Stimulated activated CD8-positive, alpha-beta memory T cell treated with anti-CD3 and anti-CD28 coated beads, Interleukin-2, amount 100 ng/mL, for 48 hours (primary cell): ENCODE measurements around the gene CD164.
A peak's percentile ranks its signal among the peaks of the same experiment; 100 is the strongest.
"Not testable (repeated sequence)": the region's sequence is repeated elsewhere in the genome, so short reads cannot be mapped to it uniquely, and the experiment has no call there.

ENCODE experiments used
- DNase-seq, 2 donors: peaks; one replicate each; pipeline ENCODE4 v3.0.0-alpha.2; 2020; ENCODE audit warnings: low read depth in 2 of 2

Gene CD164

DNA sequence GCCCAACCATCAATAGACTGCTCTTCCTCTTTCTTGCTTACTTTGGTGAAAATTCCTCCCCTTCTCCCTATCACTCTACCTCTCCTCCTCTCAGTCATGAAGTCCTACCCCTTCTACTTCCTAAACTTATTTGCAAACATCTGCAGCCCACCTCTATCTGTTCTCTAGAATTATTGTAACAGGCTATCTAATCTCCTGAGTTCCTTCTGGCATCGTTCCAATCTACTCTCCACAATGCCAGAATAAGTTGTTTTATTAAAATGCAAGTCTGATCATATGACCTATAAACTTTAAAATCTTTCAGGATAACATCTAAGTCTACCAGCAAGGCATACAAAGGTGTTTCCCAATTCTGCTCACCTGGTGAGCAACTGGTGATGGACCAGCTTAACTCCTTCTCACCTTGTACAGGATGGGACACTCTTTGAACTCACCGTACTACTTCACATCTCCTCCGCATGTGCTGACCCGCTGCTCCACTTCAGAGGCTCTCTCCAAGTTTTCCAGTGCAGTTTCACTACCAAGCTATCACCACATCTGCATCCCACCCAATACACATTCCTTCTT lies 7.9 kb downstream of the CD164 start:
- no peak for DNase-seq

DNA sequence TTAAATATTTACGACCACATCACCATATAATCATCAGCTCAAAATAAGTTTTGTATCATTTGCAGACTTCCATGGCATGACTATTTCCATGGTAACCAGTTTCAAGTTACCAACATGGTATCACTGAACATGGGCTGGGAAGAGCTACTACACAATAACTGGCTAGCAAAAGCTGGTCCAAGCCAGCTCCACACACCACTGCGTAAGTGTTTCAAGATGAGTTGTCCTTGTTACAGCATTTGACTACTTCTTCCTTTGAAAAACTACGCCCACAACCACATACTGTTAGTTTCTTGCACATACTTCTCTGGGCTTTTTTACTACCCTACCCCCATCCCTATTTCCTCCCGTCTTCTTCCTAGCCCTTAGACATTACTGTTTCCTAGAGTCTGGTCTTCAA lies 8.5 kb downstream of the CD164 start:
- peak in 1 of 2 donors; percentile 24 for DNase-seq

DNA sequence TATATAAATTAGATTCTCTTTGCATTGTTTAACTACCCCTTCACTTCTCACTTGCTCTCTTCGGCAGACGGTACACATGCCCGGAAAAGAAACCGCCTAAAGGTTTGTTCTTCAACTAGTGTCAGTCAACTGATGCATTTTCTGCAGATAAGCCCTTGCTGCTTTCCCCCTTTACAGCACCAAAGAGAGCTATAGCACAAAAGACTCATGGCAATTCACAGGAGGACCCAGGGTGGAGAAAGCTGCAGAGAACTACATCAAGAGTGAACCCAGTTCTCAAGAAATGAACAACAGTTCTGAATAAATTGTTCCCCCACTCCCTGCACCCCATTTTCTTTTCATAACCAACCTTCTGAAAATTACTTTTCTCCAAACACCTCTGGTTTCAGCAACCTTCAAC lies 8.9 kb downstream of the CD164 start:
- no peak for DNase-seq

DNA sequence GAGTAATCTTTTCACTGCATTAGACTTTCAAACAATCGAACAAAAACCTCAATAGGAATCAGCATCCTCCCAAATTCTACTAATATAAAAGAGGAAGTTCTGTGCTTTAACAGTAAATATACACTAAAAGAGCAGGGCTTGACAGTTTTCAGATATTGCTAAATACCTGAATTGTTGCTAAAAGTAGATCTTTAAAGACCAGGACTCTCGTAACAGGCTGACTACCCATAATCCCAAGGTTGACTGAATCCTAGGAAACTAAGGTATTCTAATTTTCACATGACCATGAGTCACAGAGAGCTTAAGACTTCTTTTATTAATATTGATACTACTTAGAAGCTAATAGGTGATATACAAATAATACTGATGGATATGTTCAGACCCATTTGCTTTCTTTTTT lies 10.1 kb downstream of the CD164 start:
- DNase-seq: no peak

DNA sequence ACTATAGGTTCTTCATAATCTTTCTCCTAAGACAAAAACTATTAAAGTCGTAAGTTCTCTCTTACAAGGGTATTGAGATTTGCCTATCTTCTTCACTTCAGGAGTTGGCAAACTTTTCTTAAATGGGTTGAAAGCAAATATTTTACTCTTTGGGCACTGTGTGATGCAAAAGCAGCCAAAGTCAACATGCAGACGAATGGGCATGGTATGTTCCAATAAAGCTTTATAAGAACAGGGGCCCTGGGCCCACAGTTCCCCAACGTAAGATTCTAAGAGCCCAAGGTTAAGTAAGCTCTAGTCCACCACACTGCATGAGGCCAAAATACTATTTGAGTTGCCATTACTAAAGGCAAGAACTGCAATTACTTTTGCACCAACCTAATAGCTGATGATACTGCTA lies 11.5 kb downstream of the CD164 start:
- no peak for DNase-seq

DNA sequence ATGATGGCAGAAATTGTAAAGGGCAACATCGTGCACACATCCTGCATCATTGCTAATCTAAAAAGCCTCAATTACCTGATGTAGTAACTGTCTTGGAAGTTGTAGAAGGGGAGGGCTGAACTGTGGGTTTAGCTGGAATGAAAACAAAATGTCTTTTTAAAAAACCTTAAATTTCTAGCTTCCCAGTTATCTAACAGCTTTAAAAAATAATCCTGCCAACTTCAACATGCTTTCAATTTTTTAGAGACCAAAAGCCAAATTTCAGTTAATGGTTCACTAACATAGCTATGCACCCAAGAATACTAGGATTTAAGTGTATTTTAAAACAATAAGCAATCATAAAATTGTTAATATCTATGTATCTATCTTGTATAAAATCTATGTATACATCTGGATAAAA lies 11.9 kb downstream of the CD164 start:
- DNase-seq: no peak

DNA sequence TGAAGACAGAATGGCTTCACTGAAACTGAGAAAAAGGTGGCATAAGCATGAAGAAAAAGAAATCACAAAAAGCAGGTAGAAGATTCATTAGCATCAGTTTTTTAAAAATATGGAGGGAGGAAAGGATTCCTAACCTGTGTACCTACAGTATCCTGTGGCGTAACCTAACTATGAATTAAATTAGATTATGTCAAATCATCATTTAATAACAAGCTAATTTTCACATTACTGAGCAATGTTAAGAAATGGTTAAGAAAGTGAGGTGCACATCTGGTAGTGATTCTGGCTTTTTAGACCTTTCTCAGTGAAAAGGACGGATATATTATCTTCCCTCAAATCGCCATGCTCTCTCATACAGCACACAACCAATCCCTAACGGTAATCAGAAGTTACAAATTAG lies 12.5 kb downstream of the CD164 start:
- DNase-seq: no peak

DNA sequence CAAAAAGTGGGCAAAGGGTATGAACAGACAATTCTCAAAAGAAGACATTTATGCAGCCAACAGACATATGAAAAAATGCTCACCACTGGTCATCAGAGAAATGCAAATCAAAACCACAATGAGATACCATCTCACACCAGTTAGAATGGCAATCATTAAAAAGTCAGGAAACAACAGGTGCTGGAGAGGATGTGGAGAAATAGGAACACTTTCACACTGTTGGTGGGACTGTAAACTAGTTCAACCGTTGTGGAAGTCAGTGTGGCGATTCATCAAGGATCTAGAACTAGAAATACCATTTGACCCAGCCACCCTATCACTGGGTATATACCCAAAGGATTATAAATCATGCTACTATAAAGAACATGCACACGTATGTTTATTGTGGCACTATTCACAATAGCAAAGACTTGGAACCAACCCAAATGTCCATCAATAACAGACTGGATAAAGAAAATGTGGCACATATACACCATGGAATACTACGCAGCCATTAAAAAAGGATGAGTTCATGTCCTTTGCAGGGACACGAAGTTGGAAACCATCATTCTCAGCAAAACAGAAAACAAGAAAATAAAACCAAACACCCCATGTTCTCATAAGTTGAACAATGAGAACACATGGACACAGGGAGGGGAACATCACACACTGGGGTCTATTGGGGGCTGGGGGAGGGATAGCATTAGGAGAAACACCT lies 17.7 kb downstream of the CD164 start:
- not testable (repeated sequence) for DNase-seq

DNA sequence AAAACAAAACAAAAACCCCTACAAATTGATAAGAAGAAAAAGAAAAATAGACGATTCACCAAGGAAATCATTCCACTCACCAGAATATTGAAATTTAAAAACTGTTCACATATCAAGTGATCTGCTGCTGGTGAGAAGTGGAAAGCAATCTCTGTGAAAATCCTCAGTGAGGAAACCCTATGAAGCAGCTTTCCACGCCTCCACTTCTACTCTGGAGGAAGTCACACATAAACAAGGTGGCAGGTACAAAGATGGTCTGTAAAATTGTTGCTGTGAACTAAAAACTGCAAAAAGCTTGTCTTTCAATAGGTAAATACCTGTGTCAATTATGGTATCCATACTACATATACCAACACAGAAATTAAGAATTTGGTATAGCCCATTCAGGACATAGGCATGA lies 18.5 kb downstream of the CD164 start:
- DNase-seq: no peak

DNA sequence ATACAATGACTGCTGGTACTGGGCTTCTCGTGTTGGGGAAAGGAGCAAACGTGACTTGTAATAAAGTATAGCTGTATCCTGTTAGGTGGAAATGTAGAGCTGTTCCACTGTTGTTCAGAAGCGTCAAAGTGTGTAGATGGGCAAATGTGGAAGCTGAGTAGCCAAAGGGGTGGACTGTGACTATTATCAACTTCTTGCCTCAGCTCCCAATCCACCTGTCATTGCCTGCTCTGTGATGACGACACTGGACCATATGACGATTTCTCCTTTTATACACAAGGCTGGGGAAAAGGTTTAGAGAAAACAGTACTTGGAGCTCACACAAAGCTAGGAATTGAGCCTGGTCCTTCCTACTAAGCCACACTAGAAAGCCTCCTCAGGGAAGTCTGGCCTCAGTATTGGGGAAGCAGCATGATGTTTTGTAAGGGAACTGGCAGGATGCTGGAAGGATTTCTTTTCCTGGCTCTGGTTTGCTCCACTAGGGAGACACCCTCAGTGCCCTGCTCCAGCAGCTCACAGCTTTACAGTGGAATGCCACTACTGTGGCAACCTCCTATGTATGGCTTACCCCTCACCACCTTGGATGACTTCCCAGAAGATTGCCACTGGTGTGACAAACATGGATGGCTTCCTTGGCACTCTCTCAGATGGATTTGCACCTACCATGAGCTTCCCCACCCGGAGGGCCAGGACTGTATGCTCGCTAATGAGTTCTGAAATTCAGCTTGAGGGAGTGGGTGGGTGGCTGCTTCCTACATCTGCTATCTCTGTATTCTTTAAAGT lies 20.0 kb downstream of the CD164 start:
- DNase-seq: no peak

DNA sequence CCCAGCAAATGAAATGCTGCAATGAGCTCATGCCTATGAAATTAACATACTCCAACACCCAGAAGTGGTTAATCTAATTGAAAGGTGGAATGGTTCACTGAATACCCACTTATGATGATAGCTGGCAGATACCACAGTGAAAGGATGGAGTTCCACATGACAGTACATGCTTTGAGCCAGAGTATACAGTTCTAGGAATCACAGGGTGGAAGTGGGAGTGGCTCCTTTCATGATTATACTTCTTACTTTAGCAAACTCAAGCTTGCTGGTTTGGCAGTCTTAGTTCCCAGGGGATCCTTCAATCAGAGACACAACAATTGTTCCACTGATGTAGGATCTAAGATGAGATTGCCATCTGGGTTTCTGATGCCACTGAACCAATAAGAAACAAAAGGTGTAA lies 21.5 kb downstream of the CD164 start:
- no peak for DNase-seq

DNA sequence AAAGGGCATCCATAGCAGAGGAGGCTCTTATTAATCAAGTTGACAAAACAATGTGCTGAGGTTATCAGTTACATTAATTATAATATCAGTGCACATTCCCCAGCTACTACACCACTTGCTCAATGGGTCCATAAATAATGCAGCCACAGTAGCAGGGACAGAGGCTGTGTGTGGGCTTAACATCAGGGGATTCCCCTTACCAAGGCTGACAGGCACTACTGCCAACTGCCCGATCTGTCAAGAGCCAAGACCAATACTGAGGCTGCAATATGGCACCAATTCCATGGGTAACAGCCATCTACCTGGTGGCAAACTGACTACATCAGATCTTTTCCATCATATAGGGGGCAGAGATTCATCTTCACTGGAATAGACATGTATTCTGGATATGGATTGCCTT lies 22.0 kb downstream of the CD164 start:
- no peak for DNase-seq

DNA sequence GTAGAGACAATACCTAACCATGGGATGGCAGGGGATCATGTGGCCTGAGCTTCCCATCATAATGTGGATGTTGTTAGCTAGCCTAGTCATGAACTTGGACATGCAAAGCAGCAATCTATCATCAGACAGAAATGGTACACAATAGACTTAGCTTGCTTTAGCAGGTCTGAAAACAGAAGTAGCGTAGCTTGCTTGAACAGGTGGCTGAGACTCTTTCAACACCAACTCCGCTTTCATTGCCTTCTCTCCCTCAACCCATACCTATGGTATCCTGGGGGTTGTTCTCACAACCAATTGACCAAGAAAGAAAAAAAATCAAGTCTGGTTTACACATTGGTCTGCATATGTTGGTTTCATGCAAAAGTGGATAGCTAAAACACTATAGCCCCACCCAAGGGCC lies 23.0 kb downstream of the CD164 start:
- DNase-seq: no peak

DNA sequence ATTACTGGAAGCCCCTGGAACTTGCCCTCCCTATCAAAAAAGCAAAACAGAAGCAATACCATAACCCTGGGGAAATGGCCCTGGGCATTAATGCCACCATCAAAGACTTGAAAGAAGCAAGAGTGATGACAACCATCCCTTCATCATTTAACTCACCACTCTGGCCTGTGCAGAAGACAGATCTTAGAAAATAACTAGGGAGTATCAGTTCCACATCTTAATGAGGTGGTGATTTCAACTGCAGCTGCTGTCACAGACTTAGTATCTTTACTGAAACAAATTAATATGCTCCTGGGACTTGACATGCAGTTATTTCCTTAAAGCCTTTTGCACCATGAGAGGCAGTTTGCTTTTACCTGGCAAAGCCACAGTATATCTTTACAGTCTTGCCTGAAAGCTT lies 24.1 kb downstream of the CD164 start:
- DNase-seq: no peak

DNA sequence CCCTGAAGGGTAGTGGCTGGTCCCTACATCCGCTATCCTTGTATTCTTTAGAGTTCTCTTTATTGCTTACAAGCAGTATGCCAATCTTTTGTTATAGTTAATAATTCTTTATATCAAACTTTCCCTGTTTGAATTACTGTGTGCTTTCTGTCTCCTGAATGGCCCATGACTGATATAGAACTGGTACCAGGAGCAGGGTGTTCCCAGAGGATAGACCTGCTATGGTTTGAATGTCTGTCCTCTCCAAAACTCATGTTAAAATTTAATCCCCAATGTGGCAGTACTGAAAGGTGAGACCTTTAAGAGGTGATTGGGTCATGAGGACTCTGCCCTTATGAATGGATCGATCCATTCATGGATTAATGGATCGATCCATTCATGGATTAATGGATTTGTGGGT lies 26.0 kb downstream of the CD164 start:
- no peak for DNase-seq

DNA sequence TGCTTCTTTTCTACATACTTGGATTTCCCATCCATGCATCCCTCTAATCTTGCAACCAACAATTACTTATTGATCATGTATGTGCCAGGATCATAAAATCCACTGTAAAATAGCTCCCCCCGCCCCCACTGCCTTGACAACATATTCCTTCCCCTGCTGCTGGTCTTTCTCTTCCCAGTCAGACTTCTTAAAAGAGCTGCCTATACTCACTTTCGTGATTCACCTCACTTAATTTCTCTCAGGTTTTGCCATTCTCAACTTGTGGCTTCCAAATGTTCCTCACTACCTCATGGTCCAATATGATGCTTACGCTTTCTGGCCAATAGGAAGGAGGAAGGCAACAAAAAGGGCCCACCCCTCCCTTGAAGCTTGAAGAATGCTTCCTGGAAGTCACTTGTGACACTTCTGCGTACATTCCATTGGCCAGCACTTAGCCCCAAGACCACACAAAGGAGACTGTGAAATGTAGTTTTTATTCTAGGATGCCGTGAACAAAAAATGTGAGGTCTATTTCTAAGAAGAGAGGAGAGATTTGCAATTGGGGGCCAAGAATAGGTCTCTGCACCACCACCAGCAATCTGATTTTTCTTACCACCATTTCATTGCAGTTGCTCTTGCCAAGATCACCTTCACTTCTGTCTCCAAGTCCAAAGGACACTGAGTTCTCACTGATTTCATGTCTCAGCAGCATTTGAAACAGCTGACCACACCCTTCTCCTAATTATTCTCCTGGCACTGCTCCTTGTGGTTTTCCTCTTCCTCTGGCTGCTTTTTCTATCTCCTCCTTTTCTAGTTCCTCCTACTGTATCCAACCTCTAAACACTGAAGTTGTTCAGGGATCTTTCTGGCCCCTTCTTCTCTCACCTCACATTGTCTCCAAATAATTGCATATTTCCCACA lies 30.8 kb downstream of the CD164 start:
- DNase-seq: no peak

DNA sequence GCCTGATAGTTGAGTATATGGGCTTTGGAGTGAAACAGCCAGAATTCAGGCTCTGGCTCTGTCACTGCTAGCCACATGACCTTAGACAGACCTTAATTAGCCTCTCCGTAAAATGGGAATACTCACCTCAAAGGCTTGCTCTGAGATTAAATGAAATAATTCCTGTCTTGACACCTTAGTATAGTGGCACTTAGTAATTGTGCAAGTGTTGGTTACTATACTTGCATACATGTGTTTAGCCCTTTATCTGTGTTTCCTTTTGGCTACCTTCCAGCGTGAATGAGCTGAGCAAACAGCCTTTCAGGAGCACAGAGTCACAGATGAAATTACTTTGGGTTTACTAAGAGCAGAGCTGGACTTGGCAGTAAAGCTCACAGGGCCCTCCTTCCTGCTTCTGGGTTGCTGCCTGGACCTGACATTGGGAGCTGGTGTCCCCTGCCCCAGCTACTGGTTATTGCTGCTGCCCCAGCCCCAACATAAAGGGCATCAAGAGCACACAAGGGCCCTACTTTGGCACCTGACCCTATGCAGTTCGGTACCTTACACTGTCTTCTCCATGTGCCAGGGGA lies 32.8 kb downstream of the CD164 start:
- no peak for DNase-seq

DNA sequence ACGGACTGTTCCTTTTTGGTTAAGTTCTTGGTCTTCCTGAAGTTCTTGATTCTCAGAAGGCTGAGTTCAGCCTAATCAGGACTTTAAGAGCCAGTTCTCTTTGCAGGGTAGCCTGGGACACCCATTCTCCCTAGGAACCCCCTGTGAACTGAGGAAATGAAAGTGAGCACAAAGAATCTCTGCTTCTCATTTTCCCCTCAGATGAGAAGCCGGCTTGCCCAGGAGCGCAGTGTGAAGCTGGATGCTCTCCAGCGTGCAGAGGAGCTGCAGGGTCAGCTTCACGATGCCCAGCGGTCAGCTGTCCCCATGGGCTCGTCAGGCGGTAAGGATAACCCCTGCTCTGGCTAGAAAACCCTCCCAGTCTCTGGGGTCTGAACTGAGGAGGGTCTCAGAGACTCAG lies 34.0 kb downstream of the CD164 start:
- DNase-seq: no peak

DNA sequence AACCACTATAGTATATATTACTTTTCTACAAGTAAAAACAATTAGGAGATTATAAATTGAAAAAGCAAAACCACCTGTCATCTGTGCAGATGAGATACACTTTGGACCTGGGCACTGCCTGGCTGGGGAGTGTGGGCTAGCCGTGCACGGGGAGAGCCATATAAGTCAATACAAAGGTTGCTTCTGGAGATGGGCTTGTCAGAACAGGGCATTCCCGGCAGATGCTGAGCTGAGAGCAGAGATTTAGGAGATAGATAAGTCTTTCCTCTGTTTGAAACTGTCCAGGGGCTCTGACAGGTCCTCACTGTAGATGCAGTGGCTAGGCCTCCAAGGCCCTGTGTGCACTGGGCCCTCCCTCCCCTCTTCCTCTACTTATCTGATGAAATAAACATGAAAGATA lies 34.5 kb downstream of the CD164 start:
- no peak for DNase-seq

DNA sequence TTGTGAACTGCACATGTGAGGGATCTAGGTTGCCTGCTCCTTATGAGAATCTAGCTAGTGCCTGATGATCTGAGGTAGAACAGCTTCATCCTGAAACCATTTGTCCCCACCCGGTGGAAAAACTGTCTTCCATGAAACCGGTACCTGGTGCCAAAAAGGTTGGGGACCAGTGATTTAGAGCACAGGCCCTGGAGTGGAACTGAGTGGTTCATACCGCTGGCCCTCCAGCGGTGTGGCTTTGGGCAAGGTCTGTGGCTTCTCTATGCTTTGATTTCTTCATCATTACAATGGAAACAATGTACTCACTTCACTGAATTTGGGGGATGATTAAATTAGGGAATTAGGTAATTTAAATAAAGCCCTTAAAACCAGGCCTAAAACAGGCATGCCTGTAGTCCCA lies 36.3 kb downstream of the CD164 start:
- DNase-seq: no peak

DNA sequence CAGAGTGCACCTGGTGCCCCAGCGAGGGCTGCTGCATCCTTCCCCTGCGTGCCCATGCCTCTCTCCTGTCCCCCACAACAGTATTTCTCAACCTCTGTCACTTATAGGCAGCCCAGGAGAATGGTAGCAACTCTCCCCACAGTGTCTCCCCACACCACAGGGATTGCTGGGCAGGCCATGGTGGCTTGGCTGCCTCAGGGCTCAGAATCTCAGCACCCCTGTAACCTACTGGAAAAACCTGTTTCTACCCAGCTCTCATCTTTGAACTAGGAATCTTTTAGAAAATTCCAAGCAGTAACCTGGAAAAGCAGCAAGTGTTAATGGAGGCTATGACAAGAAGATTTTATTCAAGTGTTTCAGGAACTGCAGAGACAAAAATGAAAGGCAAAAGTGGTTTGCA lies 38.0 kb downstream of the CD164 start:
- DNase-seq: no peak

DNA sequence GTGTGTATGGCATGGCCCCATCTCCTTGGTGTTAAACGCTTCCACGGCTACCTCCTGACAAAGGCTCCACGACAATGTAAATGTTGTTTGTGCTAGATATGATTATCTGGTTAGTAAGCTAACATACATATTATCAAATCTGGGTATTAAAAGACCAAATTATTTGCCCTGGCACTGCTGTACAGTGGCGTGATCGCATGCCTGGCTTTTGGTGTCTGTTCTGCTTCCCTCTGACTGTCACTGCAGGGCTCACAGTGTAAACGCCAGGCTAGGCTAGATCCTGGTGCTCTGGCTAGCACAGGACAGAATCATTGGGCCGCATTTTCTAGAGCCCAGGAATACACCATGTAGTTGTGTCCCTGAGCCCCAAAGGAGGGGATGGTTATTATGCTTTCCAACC lies 38.7 kb downstream of the CD164 start:
- no peak for DNase-seq
